GM18861 (cell line): ENCODE data around the gene LYL1.
A peak's percentile ranks its signal among the peaks of the same experiment; 100 is the strongest.

Experiments used
- ATAC-seq: cut with Tn5 transposase; IDR thresholded peaks from one replicate; pipeline ENCODE4 v1.9.1; 2021; ENCODE audit not compliant: unreplicated experiment

LYL1 gene

GRCh38 chr19:13130886-13131490 is 28.3 kb upstream of the LYL1 start:
- ATAC-seq: no peak

- ATAC-seq: no peak
Measured at GRCh38 chr19:13129384-13129783, 26.7 kb upstream of the LYL1 start.

- ATAC-seq: no peak
Measured at GRCh38 chr19:13128583-13128982, 25.9 kb upstream of the LYL1 start.

- ATAC-seq: no peak
Measured at GRCh38 chr19:13127811-13128575, 25.3 kb upstream of the LYL1 start.

GRCh38 chr19:13127051-13127450 is 24.4 kb upstream of the LYL1 start:
- ATAC-seq: no peak

GRCh38 chr19:13122980-13123957 is 20.6 kb upstream of the LYL1 start:
- no peak for ATAC-seq

- ATAC-seq: no peak
Measured at GRCh38 chr19:13122275-13122878, 19.7 kb upstream of the LYL1 start.

- no peak for ATAC-seq
Measured at GRCh38 chr19:13121551-13122274, 19.1 kb upstream of the LYL1 start.

GRCh38 chr19:13120817-13121216 is 18.2 kb upstream of the LYL1 start:
- ATAC-seq: no peak

- no peak for ATAC-seq
Measured at GRCh38 chr19:13120031-13120430, 17.4 kb upstream of the LYL1 start.

GRCh38 chr19:13119627-13120026 is 17.0 kb upstream of the LYL1 start:
- ATAC-seq: no peak

- peak; percentile 3 for ATAC-seq
Measured at GRCh38 chr19:13118424-13119193, 16.0 kb upstream of the LYL1 start.

- peak; percentile 49 for ATAC-seq
Measured at GRCh38 chr19:13117772-13118423, 15.2 kb upstream of the LYL1 start, which contains the start of gene NACC1. NACC1 (plus strand) TSS chr19:13118264; CDS start chr19:13135208, 16,944 bp downstream.

- no peak for ATAC-seq
Measured at GRCh38 chr19:13117176-13117771, 14.6 kb upstream of the LYL1 start.

GRCh38 chr19:13116282-13117175 is 13.9 kb upstream of the LYL1 start, which contains the start of gene TRMT1:
TRMT1 (minus strand) TSS chr19:13116740; CDS start chr19:13116399, 341 bp downstream.
- ATAC-seq: peak; percentile 35

- no peak for ATAC-seq
Measured at GRCh38 chr19:13115936-13116281, 13.3 kb upstream of the LYL1 start.

- ATAC-seq: no peak
Measured at GRCh38 chr19:13112555-13112954, 9.9 kb upstream of the LYL1 start.
